DMS53 (cell line): ENCODE measurements around the gene TREM1.

Source experiments
- DNase-seq: peaks from one replicate; lab custom pipeline; 2025; lab: John Stamatoyannopoulos, UW

TREM1 gene

DNA sequence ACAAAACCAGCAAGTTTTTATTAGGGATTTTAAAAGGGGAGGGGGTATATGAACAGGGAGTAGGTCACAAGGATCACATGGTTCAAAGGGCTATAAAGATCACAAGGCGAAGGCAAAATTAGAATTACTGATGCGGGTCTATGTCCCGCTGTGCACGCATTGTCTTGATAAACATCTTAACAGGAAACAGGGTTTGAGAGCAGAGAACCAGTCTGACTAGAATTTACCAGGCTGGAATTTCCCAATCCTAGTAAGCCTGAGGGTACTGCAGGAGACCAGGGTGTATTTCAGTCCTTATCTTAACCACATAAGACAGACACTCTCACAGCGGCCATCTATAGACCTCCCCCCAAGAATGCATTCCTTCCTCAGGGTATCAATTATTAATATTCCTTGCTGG lies 10.8 kb upstream of the TREM1 start:
- DNase-seq, result peak; percentile 57

DNA sequence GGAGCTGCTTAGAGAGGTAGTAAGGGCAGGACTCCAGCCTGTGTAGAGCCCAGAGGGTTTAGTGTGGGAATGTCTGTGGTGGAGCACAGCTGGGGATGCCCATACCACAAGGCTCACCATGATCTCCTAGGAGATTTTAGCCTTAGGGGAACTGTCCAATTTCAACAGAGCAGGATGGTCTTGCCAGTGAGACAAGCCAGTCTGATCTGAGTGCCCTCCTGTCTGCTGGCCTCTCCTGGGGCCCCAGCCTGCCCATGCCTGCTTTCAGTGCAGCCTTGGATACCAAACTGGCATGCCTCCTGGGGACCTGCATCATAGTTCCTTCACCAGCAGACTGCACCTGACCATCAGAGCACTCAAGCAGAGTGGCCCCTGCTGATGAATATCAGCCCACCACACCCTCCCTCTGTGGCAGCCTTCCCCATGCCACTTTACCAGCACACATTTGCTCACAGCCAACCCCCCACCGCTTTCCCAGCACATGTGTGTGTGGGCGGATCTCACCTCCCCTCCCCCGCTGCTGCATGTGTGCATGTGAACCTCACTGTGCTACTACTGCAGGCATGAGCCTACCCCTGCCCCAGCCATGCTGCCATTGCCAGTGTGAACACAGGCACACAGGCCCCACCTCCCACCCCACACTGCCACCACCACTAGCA lies 7.9 kb upstream of the TREM1 start:
- no peak for DNase-seq

DNA sequence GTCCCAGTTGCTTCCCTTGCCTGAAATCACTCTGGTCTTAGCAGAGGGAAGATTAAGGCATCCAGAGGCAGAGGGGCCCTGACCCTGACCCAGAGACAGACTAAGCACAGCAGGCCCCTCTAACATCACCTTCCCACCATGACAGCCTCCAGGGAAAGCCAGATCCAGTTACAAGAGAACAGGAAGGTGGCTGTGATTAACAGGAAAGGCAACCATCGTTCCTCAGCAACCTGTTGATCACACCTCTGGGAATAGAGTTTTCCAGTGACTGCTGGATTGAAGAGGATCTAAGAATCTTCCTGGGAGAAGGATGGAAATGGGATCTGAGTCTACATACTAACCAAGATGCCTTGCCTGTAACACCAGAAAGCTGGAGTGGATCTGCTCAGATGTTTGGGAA lies 5.2 kb upstream of the TREM1 start:
- DNase-seq, result no peak

DNA sequence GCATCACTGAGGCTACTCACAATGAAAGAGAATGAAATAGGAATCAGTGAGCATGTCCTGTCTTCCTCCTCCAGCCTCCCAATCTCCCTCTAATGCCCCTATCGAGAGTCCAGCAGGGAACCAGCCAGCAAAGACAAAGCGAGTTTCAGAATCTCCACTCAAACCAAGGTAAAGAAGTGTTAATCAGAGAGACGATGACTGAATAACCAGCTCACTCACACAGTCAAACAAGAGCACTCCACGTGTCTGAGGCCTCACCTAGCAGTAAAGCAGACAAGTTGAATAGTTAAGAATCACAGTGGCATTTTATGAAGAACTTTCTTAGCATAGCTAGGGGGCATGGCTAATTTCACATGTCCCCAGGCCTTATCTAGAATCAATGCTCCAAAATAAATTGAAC lies 3.3 kb upstream of the TREM1 start:
- DNase-seq, result peak; percentile 66

DNA sequence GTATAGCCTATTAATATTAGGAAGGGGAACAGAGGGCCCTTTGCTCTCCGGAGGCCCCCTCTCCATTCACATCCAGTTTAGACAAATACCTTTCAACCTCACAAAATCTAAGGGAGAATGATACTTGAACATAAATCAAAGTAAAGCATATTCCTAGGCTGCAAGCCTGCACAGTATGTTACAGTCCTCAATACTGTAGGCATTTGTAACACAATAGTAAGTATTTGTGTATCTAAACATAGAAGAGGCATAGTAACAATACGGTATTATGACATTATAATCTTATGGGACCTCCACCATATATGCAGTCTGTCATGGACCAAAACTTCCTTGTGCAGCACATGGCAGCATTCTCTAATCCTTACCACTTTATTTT lies 2.3 kb upstream of the TREM1 start:
- no peak for DNase-seq

DNA sequence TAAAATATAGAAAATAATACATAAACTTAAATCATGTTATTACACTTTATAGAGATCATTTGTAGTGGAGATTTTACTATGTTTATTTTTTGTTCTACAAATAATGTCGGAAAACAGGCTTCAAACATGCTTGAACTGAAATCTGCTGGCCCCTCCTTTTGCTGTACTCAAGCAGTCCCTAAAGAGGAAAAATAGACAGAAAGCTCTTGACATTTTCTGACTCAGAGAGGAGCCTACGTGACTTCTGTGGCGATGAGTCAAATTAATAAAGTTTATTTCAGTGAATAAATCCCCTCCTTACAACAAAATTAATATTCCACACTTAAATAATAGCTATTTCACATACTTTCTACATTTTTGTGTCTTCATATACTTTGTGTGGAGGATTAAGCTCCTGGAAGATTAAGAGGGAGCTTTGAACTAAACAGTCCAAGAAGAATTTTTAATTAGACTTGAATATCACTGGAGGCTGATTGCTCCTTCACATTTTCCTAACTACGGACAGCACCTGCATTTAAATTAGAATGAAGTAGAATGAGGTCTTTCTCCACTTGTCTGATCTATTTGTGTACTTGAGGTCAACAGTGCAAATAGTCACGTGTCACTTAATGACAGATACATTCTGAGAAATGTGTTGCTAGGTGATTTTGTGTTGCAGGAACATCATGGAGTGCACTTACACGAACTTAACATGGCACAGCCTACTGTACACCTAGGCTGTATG lies 1.7 kb upstream of the TREM1 start:
- peak; percentile 99 for DNase-seq

DNA sequence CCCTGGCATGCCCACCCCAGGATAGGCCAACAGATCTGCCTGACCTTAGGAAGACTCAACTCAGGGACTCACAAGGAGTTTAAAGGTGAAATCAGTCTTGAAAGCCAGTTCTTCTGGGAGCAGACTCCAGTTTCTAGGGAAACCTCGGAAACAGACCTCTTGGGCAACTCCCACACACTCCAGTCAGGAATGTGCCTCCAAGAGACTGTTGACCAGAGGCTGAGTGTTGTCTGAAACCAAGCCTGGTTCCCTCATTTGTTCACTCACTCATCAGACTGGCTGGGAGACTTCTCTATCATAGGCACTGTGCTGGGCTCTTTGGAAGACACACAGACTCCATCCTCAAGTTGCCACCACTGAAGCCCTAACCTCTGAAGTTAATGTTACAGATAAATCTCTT lies 1.8 kb downstream of the TREM1 start:
- DNase-seq, result peak; percentile 77

DNA sequence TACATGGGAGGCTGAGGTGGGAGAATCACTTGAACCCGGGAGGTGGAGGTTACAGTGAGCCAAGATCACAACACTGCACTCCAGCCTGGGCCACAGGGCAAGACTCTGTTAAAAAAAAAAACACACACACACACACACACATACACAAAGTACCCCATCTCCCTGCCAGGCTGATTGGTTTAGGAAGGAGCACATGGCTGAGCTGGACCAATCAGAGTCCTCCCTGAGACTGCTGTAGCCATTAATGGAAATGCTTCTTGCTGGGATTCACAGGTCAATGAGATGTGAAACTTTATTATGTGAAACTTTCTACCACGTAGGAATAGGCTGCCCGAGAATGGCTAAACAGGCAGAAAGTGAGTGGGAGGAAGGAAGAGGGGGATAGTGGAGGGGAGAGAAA lies 2.9 kb downstream of the TREM1 start:
- peak; percentile 16 for DNase-seq

DNA sequence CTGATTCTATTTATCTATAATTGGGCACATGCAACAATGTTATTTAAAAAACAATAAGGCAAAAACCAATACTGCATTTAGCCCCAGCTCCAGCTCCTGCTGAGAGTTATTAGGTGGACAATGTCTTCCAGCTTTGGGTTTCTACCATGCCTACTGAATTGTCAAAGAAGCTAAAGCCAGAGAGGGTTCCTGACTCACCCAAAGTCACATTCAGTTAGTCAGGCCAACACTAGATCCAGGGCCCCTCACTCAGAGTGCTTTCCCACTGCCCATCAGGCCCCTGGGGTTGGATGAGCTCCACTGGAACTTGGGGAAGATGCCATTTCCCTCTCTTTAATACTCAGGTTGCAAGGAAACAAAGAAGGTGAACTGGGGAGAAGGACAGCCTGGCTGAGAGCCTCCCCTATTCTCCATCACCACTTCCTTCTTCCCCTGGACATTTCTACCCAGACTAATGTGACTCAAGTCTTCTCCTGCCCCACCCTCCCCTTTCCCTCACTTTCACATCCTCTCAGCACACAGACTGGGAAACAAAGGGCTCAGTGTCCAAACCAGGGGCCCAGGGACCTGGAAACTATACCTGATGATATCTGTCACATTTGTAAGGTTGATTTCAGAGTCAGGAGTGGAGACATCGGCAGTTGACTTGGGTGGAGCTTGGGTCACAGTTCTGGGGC lies 6.0 kb downstream of the TREM1 start:
- no peak for DNase-seq

DNA sequence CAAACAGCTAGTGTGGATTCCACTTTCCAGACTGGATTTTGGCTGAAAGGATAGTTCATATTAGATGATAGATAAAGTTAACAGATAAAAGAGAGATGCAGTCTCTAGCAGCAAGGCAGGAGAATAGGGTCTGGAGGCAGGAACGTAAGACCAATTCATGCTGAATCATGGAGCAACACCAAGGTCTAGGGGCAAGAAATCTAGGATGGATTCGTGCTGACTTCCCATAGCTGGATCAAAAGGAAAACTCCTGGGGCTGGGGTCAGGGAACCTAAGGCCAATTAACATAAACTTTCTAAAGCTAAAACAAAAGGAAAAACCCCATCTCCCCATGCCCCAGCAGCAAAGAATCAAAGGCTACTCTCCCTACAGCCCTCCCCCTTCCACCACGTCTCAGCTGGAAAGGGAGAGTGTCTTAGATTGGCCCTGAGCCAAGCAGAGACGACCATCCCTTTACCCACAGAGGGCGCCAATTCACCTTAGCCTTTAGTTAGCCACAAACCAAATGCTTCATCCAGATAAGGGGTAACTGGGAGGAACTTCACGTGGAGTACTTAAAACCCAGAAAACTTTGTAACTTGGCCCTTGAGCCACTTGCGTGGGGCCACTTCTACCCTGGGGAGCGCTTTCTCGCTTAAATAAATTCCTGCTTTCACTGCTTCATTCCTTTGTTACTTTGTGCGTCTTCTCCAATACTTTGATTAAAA lies 7.6 kb downstream of the TREM1 start:
- DNase-seq, result peak; percentile 93

DNA sequence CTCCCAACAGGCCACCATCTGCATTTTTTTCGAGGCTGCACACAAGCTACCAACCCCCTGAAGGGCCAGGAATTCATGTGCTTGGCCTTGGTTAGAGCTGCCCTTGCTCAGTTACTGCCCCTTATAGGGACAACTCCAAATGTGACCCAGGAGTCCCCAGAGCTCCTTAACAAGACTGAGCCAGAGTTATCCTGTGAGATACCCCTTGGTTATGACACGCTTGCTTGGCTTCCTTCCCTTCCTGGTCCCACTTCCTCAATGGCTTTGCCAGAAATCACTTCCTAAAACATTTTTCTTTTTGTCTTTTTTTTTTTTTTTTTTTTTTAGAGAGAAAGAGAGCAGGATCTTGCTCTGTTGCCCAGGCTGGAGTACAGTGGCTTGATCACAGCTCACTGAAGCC lies 8.9 kb downstream of the TREM1 start:
- DNase-seq, result no peak

DNA sequence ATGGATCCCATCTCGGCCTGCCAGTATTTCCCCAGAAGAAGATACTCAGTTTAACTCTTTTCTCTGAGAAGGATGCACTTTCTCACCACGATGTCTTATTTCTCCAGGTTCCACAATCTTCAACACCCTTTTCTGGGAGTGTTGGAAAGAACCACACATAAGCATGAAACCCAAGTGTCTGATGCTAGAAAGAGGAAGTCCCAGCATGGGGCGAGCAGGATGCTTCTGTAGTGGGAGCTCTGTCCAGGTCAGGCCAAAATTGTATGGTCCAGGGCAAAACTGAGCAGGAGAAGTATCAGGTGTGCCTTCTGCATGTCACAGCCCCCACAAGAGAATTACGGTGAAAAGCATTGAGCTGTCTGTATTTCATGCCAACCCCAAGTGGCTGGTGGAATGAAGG lies 11.0 kb downstream of the TREM1 start:
- DNase-seq, result no peak

DNA sequence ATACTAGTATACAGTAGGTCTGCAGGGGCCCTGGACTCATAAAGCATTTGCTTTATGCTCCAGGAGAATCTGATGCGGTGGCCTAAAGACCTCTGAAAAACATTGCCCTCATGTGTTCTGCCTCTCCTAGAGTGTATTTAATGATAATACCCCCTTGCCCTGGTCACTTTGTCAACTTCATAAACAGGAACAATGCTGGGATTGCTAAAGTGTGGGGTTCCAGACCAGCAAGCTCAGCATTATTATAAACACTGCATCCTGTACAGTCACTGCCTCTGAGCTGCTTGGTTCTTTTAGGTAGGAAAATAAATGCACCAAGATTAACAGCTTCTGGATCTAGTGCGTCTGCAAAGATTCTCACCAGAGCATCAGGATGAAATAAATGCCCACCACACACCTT lies 12.2 kb downstream of the TREM1 start:
- DNase-seq, result no peak

DNA sequence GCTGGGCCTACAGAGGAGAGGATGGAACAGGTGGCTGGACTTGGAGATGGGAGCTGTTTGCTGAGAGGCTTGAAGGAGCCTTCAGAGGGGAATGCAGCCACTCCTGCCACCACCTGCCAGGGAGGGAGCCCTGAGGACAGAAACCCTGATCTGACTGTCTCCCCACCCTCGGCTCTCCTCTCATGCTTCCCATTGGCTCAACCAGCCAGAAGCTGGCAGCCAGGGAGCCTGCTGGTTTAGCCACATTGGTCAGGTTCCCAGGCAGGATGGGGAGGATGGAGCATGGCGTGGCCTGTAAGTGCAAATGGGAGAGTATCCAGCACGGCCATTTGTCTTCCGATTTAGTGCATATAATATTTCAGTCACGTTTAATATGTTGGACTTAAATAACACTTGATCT lies 12.8 kb downstream of the TREM1 start:
- no peak for DNase-seq

DNA sequence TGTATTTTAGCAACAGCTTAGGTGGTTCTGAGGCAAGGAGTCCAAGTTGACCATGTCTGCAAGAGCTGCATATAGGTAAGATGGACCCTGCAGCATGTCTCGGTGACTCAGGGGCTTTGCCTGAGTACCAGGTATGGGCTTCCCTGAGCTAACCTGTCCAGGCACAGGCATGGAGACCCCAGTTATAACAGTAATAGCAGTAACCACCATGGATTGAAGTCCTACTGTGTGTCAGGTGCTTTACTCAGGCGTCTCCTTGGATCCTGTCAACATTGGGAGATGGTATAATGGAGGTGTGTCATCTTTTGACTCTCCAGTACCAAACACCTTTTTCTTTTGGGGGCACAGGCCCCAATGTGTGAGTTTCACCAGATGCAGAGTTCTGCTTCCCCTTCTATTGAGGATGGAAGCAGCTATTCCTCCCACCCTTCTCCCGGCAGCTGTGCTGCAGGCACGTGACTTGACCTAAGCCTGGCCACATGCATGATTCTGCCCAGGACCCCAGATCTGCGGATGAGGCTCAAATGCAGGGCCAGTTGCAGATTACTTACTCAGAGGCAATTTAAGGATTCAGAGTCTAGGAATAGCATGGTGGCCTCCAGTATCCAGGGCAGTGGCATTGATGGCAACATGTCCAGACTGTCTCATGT lies 13.8 kb downstream of the TREM1 start:
- DNase-seq, result no peak

DNA sequence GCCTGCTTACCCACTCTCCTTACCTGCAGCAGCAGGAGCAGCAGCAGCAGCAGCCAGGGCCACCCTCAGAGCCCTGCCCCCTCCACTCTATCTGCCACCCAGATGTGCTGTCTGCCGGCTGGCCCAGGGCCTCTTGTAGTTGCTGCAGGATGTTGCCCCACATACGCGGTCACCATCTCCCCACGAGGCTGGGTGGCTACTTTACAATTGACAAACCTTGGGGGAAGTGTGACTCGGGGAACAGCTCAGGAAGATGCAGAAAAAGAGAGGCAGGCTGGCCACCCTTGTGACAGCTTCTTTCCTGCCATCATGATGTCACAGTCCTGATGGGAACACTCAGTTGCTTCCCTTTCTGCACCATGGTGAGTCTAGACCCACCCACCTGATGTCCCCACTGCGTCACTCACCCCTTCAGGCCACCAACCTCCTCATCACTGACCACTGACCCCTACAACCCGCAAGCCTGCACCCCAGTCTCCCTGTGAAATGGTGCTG lies 14.5 kb downstream of the TREM1 start:
- no peak for DNase-seq

DNA sequence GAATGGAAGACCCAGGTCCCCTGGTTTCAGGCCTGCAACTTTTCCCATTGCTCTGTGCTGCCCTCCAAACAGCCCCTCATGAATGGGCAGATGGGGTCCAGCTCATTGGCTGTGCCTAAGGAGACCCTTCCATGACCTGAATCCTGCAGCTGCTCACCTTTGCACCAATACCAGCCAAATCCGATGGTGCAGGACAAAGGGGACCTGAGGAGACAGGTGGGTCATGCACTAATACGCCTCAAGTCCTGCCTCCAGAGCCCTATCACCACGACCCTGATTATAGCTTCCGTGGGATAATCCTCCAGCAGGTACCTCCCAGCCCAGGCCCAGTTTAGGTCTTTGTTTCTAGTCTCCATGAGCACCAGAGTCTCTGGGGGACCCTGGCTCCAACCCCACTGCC lies 16.8 kb downstream of the TREM1 start:
- DNase-seq, result no peak

DNA sequence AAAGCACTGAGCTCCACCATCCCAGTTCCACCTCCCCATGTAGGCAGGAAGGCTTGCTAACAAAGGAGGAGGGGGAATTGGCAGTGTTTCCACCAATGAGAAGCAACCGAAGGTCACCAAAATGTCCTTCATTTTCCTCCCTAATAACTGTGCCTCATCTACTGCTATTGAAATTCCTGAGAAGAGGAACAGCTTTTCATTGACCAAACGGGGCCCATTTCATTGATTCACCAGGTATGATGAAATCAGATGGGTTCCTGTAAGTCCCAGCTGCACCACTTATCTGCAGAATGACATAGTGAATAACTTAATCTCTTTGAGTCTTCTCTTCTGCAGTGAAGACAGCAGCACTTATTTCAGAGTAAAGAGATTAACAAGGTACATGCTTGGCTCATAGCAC lies 17.3 kb downstream of the TREM1 start:
- DNase-seq, result no peak

DNA sequence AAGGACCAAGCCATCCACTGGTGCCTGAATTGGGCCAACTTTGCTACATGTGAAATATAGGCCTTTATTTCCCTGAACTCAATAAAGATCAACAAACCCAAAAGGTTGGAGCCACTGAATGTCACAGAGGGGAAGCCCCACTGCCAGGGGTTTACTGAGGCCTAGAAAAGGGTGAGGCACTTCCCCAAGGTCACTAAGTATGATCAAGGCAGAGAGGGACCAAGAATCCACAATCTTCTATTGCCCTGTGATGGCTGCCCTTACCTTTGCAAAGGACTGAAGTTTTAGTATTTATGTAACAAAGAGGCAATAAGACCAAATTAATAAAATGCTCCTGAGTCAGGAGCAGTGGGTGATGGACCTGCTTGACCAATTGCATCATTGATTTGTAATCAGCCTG lies 18.0 kb downstream of the TREM1 start:
- no peak for DNase-seq

DNA sequence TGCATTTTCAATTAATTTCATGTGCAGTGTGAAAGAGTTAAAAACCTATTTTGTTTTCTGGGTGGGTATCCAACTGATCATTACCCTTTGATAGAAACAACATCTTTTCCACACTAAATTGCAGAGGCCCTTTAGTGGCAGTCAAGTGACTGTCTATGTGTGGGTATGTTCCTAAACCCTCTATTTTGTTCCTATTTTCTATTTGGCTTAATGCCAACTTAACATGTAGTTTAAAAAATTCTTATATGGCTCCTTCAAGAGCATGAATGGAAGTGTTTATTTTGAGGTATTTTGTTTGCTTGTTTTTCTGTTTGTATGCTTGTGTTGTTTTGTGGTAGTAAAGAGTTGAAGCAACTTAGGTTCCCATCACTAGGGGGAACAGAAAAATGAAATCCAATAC lies 19.9 kb downstream of the TREM1 start:
- no peak for DNase-seq

DNA sequence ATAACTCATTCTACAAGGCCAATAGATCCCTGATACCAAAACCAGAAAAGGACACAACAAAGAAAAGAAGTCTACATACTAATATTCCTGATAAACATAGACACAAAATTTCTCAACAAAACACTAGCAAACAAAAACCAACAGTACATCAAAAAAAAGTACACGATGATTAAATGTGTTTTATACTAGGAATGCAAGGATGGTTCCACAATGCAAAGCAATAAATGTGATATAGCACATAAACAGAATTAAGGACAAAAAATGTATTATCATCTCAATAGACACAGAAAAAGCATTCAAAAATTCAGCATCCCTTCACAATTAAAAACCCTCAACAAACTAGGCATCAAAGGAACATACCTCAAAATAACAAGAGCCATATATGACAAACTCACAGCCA lies 23.2 kb downstream of the TREM1 start:
- DNase-seq, result no peak

DNA sequence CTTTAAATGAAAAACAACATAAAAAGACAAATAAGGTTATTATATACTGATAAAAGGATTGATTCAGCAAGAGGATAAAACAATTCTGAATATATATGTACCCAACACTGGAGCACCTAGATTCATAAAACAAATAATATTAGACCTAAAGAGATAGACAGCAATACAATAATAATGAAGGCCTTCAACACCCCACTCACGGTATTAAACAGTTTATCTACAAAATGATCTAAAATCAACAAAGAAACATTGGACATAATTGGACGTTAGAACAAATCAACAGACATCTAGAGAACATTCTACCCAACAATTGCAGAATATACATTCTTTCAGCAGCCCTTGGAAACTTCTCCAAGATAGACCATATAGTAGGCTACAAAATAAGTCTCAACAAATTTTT lies 24.1 kb downstream of the TREM1 start:
- DNase-seq, result no peak
